ENCODE results near the gene SOX10. TPM values are rescaled to one million over a fixed set of nuclear protein-coding genes. Genes with fewer than 3 reads are reported as not detected.

SOX10 gene
- total and polyA plus RNA-seq, 2 donors (not counting 1 experiment from before 2014, with no cell fraction given), result not detected

DNA sequence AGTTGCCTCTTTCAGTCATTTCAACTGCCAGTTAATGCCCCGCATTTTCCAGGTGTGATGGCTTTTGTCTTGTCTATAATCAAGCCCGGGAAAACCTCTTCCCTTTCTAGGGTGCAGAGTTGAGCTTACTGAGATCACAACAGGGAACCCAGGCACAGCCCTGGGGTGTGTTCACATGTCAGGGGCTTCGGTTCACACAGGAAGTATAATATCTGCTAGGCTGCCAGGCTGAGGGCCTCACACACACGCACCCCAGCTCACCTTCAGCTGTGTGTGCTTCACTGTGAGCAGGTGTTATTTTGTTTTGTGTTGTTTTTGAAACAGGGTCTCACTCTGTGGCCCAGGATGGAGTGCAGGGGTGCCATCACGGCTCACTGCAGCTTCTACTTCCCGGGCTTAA lies 9.7 kb upstream of the SOX10 start:
- Histone ChIP-seq H3K4me1 (ENCODE audit: control insufficient read depth in 2 of 2, insufficient read depth in 2 of 2, low read length in 2 of 2) (peaks cover 18 to 33% of the 10 kb centered on the region in 2 donors), H4K20me1 (ENCODE audit: control insufficient read depth, insufficient read depth, low read length, poor library complexity, severe bottlenecking) (no peaks in the 10 kb centered on the region), H3K27me3 (replicated peaks in 1 of 4; ENCODE audit: control extremely low read depth in 1 of 4, control insufficient read depth in 3 of 4, insufficient read depth in 4 of 4, low read length in 3 of 4) (no peaks in the 10 kb centered on the region), H3K9ac (ENCODE audit: low read length) (no peak overlapping the region), H3K4me2 (replicated peaks; ENCODE audit: low read depth, low read length, poor library complexity, severe bottlenecking) (no peak overlapping the region), H2AFZ (ENCODE audit: insufficient read depth, low read depth, low read length, poor library complexity, severe bottlenecking) (no peak overlapping the region), H3K36me3 (replicated peaks in 1 of 2; ENCODE audit: control extremely low read depth in 1 of 2, control insufficient read depth in 1 of 2, extremely low read depth in 1 of 2, insufficient read depth in 2 of 2, low read length in 1 of 2) (no peaks in the 10 kb centered on the region), H3K9me3 (ENCODE audit: control extremely low read depth in 1 of 3, control insufficient read depth in 2 of 3, insufficient read depth in 1 of 3, low read length in 2 of 3) (no peaks in the 10 kb centered on the region), H3K27ac (ENCODE audit: low read length in 2 of 2) (no peak overlapping the region), H3K4me3 (ENCODE audit: control extremely low read depth in 1 of 5, extremely low read depth in 1 of 5, insufficient read depth in 1 of 5, low read depth in 2 of 5, low read length in 4 of 5) (no peak overlapping the region), H3K79me2 (ENCODE audit: control insufficient read depth, insufficient read depth, low read length) (no peaks in the 10 kb centered on the region)
- TF ChIP-seq, protein P1, sequence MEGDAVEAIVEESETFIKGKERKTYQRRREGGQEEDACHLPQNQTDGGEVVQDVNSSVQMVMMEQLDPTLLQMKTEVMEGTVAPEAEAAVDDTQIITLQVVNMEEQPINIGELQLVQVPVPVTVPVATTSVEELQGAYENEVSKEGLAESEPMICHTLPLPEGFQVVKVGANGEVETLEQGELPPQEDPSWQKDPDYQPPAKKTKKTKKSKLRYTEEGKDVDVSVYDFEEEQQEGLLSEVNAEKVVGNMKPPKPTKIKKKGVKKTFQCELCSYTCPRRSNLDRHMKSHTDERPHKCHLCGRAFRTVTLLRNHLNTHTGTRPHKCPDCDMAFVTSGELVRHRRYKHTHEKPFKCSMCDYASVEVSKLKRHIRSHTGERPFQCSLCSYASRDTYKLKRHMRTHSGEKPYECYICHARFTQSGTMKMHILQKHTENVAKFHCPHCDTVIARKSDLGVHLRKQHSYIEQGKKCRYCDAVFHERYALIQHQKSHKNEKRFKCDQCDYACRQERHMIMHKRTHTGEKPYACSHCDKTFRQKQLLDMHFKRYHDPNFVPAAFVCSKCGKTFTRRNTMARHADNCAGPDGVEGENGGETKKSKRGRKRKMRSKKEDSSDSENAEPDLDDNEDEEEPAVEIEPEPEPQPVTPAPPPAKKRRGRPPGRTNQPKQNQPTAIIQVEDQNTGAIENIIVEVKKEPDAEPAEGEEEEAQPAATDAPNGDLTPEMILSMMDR (IDR thresholded peaks at IDR 0.05), result no peak
- TF ChIP-seq EZH2 (IDR thresholded peaks at IDR 0.05; ENCODE audit: borderline replicate concordance, insufficient read depth, low read depth, low read length, poor library complexity, severe bottlenecking), result no peak
- intact Hi-C loops (cut with micrococcal nuclease), result no loop called here
- Mint-ChIP-seq H3K27me3 (no peaks in the 10 kb centered on the region), H3K27ac (no peak overlapping the region), H3K4me3 (no peak overlapping the region), H3K4me1 (peaks cover 31% of the 10 kb centered on the region), H3K9me3 (ENCODE audit: insufficient read depth) (no peaks in the 10 kb centered on the region)
- DNase-seq (no peak), ATAC-seq (ENCODE audit: low read depth) (no peak)
- WGBS (ENCODE audit: insufficient coverage), result 43% methylated on average over 4 of the region's 6 CpGs
- ChIA-PET CTCF (no interaction called here), POLR2A (no interaction called here)

GRCh38 chr22:37991731-37992442 lies 7.5 kb upstream of the SOX10 start:
- WGBS (ENCODE audit: insufficient coverage), result 72% methylated on average over 5 of the region's 6 CpGs
- CTCF ChIA-PET, result no interaction called here
- H3K4me3 Mint-ChIP-seq, result no peak overlapping the region

More at GRCh38 chr22:37991731-37992442, 7.5 kb upstream of the SOX10 start:
- Histone ChIP-seq H3K27me3 (replicated peaks in 1 of 4; ENCODE audit: control extremely low read depth in 1 of 4, control insufficient read depth in 3 of 4, insufficient read depth in 4 of 4, low read length in 3 of 4) (no peaks in the 10 kb centered on the region), H3K27ac (ENCODE audit: low read length in 2 of 2) (no peak overlapping the region), H4K20me1 (ENCODE audit: control insufficient read depth, insufficient read depth, low read length, poor library complexity, severe bottlenecking) (no peaks in the 10 kb centered on the region), H3K4me2 (replicated peaks; ENCODE audit: low read depth, low read length, poor library complexity, severe bottlenecking) (no peak overlapping the region), H3K9ac (ENCODE audit: low read length) (no peak overlapping the region), H3K9me3 (ENCODE audit: control extremely low read depth in 1 of 3, control insufficient read depth in 2 of 3, insufficient read depth in 1 of 3, low read length in 2 of 3) (no peaks in the 10 kb centered on the region), H3K36me3 (replicated peaks in 1 of 2; ENCODE audit: control extremely low read depth in 1 of 2, control insufficient read depth in 1 of 2, extremely low read depth in 1 of 2, insufficient read depth in 2 of 2, low read length in 1 of 2) (no peaks in the 10 kb centered on the region), H2AFZ (ENCODE audit: insufficient read depth, low read depth, low read length, poor library complexity, severe bottlenecking) (no peak overlapping the region), H3K4me3 (ENCODE audit: control extremely low read depth in 1 of 5, extremely low read depth in 1 of 5, insufficient read depth in 1 of 5, low read depth in 2 of 5, low read length in 4 of 5) (no peak overlapping the region), H3K4me1 (ENCODE audit: control insufficient read depth in 2 of 2, insufficient read depth in 2 of 2, low read length in 2 of 2) (peaks cover 15 to 27% of the 10 kb centered on the region in 2 donors), H3K79me2 (ENCODE audit: control insufficient read depth, insufficient read depth, low read length) (no peaks in the 10 kb centered on the region)
- ATAC-seq (ENCODE audit: low read depth), result no peak
- no peak for DNase-seq
- TF ChIP-seq, protein P1 (IDR thresholded peaks at IDR 0.05), result no peak
- TF ChIP-seq EZH2 (IDR thresholded peaks at IDR 0.05; ENCODE audit: borderline replicate concordance, insufficient read depth, low read depth, low read length, poor library complexity, severe bottlenecking), result no peak
- intact Hi-C loops (cut with micrococcal nuclease), result no loop called here
- Mint-ChIP-seq H3K27me3 (no peaks in the 10 kb centered on the region), H3K9me3 (ENCODE audit: insufficient read depth) (no peaks in the 10 kb centered on the region), H3K4me1 (peaks cover 23% of the 10 kb centered on the region), H3K27ac (no peak overlapping the region)
- POLR2A ChIA-PET, result no interaction called here
